BJ (cell line): Measurements from ENCODE around the gene ACAT2. TPM values are rescaled to one million over a fixed set of nuclear protein-coding genes. Genes with fewer than 3 reads are reported as not detected.
"Not testable (repeated sequence)": the region's sequence is repeated elsewhere in the genome, so short reads cannot be mapped to it uniquely, and the experiment has no call there.

Source experiments
- CTCF ChIA-PET: fragments of 350-600 bp; formaldehyde crosslinking; extraction: SDS; loops from one replicate; lab custom pipeline; 2021; ENCODE audit warnings: antibody characterized with exemption, inconsistent platforms; lab: Yijun Ruan, JAX
- POLR2A ChIA-PET: fragments of 300-600 bp; sonication (Branson Sonifier 250); formaldehyde crosslinking; extraction: SDS; loops from one replicate; lab custom pipeline; 2021; ENCODE audit warnings: antibody characterized with exemption; lab: Charles Lee
- DNase-seq: peaks from one replicate; pipeline ENCODE4 v3.0.0-alpha.2; 2011; ENCODE audit warnings: low read depth
- H3K27me3 ChIP-seq: 2 replicates; pipeline ENCODE4 v1.6.0; 2011; ENCODE audit warnings: low read length; ENCODE audit not compliant: control insufficient read depth, insufficient read depth
- H3K36me3 ChIP-seq: 2 replicates; pipeline ENCODE4 v1.5.1; 2011; ENCODE audit warnings: low read length; ENCODE audit not compliant: control insufficient read depth, insufficient read depth
- H3K4me3 ChIP-seq: 2 replicates; pipeline ENCODE4 v1.5.1; 2011; ENCODE audit warnings: low read depth, mild to moderate bottlenecking, control low read depth, low read length
- polyA plus RNA-seq: library from polyadenylated mRNA; depleted of rRNA; stranded (reverse); fragments of >200 nt; gene quantifications from 2 replicates; pipeline ENCODE4 v1.2.3, GENCODE V29; 2011
- TF ChIP-seq, protein P1 (sequence below): IDR thresholded peaks from 2 replicates; pipeline ENCODE4 v1.5.1; 2011; ENCODE audit warnings: low read depth, mild to moderate bottlenecking, control low read depth, inconsistent platforms, low read length, moderate library complexity; ENCODE audit not compliant: insufficient read depth

Gene ACAT2
- polyA plus RNA-seq, 1 experiment = 12.5 TPM

GRCh38 chr6:159809149-159809548, 47.3 kb downstream of the ACAT2 start:
- DNase-seq = no peak
- no peaks in the 10 kb centered on the region for H3K27me3 ChIP-seq
- no peak overlapping the region for H3K4me3 ChIP-seq
- TF ChIP-seq, protein P1, sequence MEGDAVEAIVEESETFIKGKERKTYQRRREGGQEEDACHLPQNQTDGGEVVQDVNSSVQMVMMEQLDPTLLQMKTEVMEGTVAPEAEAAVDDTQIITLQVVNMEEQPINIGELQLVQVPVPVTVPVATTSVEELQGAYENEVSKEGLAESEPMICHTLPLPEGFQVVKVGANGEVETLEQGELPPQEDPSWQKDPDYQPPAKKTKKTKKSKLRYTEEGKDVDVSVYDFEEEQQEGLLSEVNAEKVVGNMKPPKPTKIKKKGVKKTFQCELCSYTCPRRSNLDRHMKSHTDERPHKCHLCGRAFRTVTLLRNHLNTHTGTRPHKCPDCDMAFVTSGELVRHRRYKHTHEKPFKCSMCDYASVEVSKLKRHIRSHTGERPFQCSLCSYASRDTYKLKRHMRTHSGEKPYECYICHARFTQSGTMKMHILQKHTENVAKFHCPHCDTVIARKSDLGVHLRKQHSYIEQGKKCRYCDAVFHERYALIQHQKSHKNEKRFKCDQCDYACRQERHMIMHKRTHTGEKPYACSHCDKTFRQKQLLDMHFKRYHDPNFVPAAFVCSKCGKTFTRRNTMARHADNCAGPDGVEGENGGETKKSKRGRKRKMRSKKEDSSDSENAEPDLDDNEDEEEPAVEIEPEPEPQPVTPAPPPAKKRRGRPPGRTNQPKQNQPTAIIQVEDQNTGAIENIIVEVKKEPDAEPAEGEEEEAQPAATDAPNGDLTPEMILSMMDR = no peak
- ChIA-PET CTCF (no interaction called here), POLR2A (no interaction called here)
- no peaks in the 10 kb centered on the region for H3K36me3 ChIP-seq

- CTCF ChIA-PET = no interaction called here
- POLR2A ChIA-PET = no interaction called here
- no peak for DNase-seq
- H3K36me3 ChIP-seq = no peaks in the 10 kb centered on the region
- peaks cover 3% of the 10 kb centered on the region; the same call in 1 of the 2 replicates for H3K27me3 ChIP-seq
- TF ChIP-seq, protein P1 = no peak
- no peak overlapping the region for H3K4me3 ChIP-seq
Observed at GRCh38 chr6:159813781-159814180, 51.9 kb downstream of the ACAT2 start.

DNA sequence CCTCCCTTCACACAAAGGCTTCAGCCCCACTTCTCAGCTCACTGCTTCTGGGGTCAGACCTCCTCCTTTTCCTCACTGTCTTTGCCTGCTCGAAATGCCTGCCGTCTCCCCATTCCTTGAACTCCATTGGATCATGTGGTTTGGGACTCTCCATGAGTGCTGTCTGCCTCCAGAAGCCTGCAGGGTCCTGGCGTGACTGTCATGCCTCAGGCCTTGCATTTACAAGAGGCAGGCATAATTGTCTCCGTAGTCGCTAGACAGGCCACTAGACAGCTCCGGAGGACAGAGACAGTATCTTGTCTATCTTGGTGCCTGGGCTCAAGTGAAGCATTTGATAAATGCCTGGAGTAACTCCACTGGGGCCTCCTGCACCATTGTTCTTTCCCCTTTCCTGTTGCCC, 53.6 kb downstream of the ACAT2 start:
- DNase-seq = no peak
- ChIA-PET CTCF (no interaction called here), POLR2A (no interaction called here)
- TF ChIP-seq, protein P1 = no peak
- Histone ChIP-seq H3K36me3 (no peaks in the 10 kb centered on the region), H3K27me3 (peaks cover 6% of the 10 kb centered on the region; the same call in 1 of the 2 replicates), H3K4me3 (no peak overlapping the region)

- H3K36me3 ChIP-seq, POLR2A ChIA-PET, H3K27me3 ChIP-seq, H3K4me3 ChIP-seq, CTCF ChIA-PET, DNase-seq: not testable (repeated sequence)
Observed at GRCh38 chr6:159816775-159817174, 54.9 kb downstream of the ACAT2 start.

DNA sequence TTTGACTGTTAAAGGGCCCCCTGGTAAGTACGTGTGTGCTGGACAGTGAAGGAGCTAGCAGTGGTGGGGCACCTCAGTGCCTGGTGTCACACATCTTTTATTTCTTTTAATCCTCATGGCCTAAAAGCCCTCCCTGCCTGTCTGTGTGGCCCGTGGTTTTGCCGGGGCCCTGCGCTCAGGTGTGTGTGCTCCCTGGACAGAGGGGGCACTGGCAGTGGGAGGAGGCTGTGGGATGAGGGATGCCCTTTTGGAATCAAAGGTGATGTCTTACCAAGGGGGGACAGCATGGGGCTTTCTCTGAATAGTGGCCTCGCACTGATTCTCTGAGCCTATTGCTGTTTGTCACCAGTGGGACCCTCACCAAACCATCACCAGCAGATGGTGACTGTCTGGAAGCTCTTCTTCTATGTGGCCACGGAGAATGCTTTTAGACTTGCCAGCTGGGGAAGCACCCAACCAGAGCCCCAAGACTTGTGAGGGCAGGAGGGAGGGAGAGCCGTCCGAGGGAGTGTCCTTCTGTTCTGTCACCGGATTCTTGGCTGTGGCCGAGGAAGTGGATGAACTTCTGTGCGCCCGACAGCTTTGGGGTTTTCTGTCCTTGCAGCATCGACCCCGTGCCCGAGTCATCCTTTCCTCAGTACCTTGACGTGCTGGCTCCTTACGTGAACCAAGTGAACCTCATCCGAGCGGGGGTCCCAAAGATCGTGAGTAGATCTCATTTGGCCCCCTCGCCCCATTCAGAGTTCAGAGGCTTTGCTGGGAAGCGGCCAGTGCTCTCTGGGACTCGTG, 56.3 kb downstream of the ACAT2 start:
- TF ChIP-seq, protein P1 = no peak
- POLR2A ChIA-PET = no interaction called here

GRCh38 chr6:159819098-159819497, 57.3 kb downstream of the ACAT2 start:
- ChIA-PET POLR2A (no interaction called here), CTCF (no interaction called here)
- no peak overlapping the region for H3K4me3 ChIP-seq
- peaks cover 8% of the 10 kb centered on the region for H3K27me3 ChIP-seq
- TF ChIP-seq, protein P1 = no peak
- no peak for DNase-seq
- H3K36me3 ChIP-seq = no peaks in the 10 kb centered on the region

More for the DNA sequence above, 56.3 kb downstream of the ACAT2 start:
- H3K36me3 ChIP-seq = no peaks in the 10 kb centered on the region
- no peak for DNase-seq
- CTCF ChIA-PET = no interaction called here
- no peak overlapping the region for H3K4me3 ChIP-seq
- peaks cover 8% of the 10 kb centered on the region for H3K27me3 ChIP-seq
